Measurements from ENCODE around the gene DBP.

Gene DBP

DNA sequence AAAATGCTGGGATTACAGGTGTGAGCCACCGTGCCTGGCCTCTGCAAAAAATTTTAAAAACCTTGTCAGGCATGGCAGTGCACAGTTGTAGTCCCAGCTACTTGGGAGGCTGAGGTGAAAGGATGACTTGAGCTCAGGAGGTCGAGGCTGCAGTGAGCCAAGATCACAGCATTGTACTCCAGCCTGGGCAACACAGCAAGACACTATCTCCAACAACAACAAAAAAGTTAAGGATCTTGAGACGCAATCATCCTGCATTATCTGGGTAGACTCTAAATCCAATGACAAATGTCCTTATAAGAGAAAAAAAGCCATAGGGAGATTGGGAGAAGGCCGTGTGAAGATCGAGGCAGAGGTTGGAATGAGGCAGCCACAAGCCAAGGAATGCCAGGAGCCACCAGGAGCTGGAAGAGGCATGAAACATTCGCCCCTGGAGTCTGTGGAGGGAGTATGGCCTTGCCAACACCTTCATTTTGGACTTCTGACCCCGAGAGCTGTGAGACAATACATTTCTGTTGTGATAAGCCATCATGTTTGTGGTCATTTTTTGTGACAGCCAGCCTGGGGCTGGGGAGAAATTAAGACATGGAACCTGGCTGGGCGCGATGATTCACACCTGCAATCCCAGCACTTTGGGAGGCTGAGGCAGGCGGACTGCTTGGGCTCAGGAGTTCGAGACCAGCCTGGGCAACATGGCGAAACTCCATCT lies 13.9 kb upstream of the DBP start:
- no peaks in the 10 kb centered on the region for H4K20me1 ChIP-seq (ENCODE audit: control insufficient read depth, insufficient read depth, low read depth, low read length)
- no peak for TF ChIP-seq EZH2phosphoT487 (IDR thresholded peaks at IDR 0.05; ENCODE audit: borderline replicate concordance, low read length)
- H3K4me3 ChIP-seq (ENCODE audit: low read length), result no peak overlapping the region
- H3K9me2 ChIP-seq (replicated peaks; ENCODE audit: control insufficient read depth, low read length), result no peaks in the 10 kb centered on the region
- no peaks in the 10 kb centered on the region for H3K79me2 ChIP-seq (ENCODE audit: control insufficient read depth, low read length)
- H3K36me3 ChIP-seq (ENCODE audit: control insufficient read depth, low read length), result no peaks in the 10 kb centered on the region
- H3K4me1 ChIP-seq (ENCODE audit: control insufficient read depth, low read length), result peaks cover 65% of the 10 kb centered on the region
- no peaks in the 10 kb centered on the region for H3K27me3 ChIP-seq (ENCODE audit: control insufficient read depth, low read length)
- H3K4me2 ChIP-seq (ENCODE audit: low read length), result no peak overlapping the region
- no peaks in the 10 kb centered on the region for H3K9me3 ChIP-seq (ENCODE audit: control insufficient read depth, insufficient read depth, low read length)
- H3K27ac ChIP-seq (ENCODE audit: low read depth, low read length), result no peak overlapping the region
- H3F3A ChIP-seq (ENCODE audit: control insufficient read depth, insufficient read depth), result peaks cover 24% of the 10 kb centered on the region

DNA sequence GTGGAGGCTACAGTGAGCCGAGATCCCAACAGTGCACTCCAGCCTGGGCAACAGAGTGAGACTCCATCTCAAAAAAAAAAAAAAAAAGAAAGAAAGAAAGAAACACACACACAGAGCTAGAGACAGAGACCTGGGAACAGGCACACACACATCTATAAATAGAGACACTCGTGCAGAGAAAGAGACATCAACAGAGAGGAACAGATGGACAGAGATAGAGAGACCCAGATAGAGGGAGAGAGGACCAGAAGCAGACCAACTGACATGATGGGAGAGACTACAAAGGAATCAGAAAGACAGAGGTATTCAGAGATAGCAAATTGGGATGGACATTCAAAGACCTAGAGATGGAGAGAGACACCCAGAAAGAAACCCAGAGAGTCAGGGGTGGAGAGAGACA lies 11.0 kb upstream of the DBP start:
- no peak for TF ChIP-seq EZH2phosphoT487 (IDR thresholded peaks at IDR 0.05; ENCODE audit: borderline replicate concordance, low read length)
- TF ChIP-seq, protein P1, sequence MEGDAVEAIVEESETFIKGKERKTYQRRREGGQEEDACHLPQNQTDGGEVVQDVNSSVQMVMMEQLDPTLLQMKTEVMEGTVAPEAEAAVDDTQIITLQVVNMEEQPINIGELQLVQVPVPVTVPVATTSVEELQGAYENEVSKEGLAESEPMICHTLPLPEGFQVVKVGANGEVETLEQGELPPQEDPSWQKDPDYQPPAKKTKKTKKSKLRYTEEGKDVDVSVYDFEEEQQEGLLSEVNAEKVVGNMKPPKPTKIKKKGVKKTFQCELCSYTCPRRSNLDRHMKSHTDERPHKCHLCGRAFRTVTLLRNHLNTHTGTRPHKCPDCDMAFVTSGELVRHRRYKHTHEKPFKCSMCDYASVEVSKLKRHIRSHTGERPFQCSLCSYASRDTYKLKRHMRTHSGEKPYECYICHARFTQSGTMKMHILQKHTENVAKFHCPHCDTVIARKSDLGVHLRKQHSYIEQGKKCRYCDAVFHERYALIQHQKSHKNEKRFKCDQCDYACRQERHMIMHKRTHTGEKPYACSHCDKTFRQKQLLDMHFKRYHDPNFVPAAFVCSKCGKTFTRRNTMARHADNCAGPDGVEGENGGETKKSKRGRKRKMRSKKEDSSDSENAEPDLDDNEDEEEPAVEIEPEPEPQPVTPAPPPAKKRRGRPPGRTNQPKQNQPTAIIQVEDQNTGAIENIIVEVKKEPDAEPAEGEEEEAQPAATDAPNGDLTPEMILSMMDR (IDR thresholded peaks at IDR 0.05; ENCODE audit: low read depth, low read length, poor library complexity, severe bottlenecking), result no peak

DNA sequence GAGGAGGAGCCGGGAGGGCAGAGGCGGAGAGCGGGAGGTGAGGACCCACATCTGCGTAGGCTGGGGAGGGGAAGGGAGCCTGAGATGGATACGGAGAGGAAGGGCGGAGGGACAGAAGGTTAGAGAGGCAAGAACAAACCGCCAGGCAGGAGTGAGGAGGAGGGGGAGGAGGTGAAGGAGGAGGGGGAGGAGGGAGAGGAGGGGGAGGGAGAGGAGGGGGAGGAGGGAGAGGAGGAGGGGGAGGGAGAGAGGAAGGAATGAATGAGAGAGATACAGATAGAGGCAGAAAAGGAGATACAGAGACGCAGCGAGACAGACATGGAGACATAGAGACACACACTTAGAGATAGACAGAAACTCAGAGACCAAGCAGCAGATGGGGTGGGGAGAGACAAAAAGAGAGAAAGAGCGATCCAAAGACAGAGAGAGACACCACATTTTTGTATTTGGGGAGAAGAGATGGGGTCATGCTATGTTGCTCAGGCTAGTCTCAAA lies 9.6 kb upstream of the DBP start:
- Histone ChIP-seq H3F3A (ENCODE audit: control insufficient read depth, insufficient read depth) (peaks cover 28% of the 10 kb centered on the region), H3K36me3 (ENCODE audit: control insufficient read depth, low read length) (no peaks in the 10 kb centered on the region), H3K27ac (ENCODE audit: low read depth, low read length) (peak overlapping the region; percentile 95), H3K4me3 (ENCODE audit: low read length) (peak overlapping the region; percentile 77), H3K9me3 (ENCODE audit: control insufficient read depth, insufficient read depth, low read length) (no peaks in the 10 kb centered on the region), H4K20me1 (ENCODE audit: control insufficient read depth, insufficient read depth, low read depth, low read length) (no peaks in the 10 kb centered on the region), H3K4me2 (ENCODE audit: low read length) (peak overlapping the region; percentile 96), H3K9me2 (replicated peaks; ENCODE audit: control insufficient read depth, low read length) (no peaks in the 10 kb centered on the region), H3K27me3 (ENCODE audit: control insufficient read depth, low read length) (no peaks in the 10 kb centered on the region), H3K79me2 (ENCODE audit: control insufficient read depth, low read length) (no peaks in the 10 kb centered on the region), H3K4me1 (ENCODE audit: control insufficient read depth, low read length) (peaks cover 63% of the 10 kb centered on the region)
- TF ChIP-seq EZH2phosphoT487 (IDR thresholded peaks at IDR 0.05; ENCODE audit: borderline replicate concordance, low read length), result no peak
- TF ChIP-seq, protein P1 (IDR thresholded peaks at IDR 0.05; ENCODE audit: low read depth, low read length, poor library complexity, severe bottlenecking), result no peak

More for the DNA sequence above, 11.0 kb upstream of the DBP start:
- H3K4me1 ChIP-seq (ENCODE audit: control insufficient read depth, low read length), result peaks cover 75% of the 10 kb centered on the region
- H3K9me2 ChIP-seq (replicated peaks; ENCODE audit: control insufficient read depth, low read length), result no peaks in the 10 kb centered on the region
- no peaks in the 10 kb centered on the region for H3K9me3 ChIP-seq (ENCODE audit: control insufficient read depth, insufficient read depth, low read length)
- peak overlapping the region; percentile 67 for H3K4me2 ChIP-seq (ENCODE audit: low read length)
- H3F3A ChIP-seq (ENCODE audit: control insufficient read depth, insufficient read depth), result peaks cover 28% of the 10 kb centered on the region
- peak overlapping the region; percentile 61 for H3K4me3 ChIP-seq (ENCODE audit: low read length)
- H4K20me1 ChIP-seq (ENCODE audit: control insufficient read depth, insufficient read depth, low read depth, low read length), result no peaks in the 10 kb centered on the region
- H3K27ac ChIP-seq (ENCODE audit: low read depth, low read length), result peak overlapping the region; percentile 95
- H3K36me3 ChIP-seq (ENCODE audit: control insufficient read depth, low read length), result no peaks in the 10 kb centered on the region
- H3K79me2 ChIP-seq (ENCODE audit: control insufficient read depth, low read length), result no peaks in the 10 kb centered on the region
- H3K27me3 ChIP-seq (ENCODE audit: control insufficient read depth, low read length), result no peaks in the 10 kb centered on the region

- Histone ChIP-seq H3K27me3 (ENCODE audit: control insufficient read depth, low read length) (no peaks in the 10 kb centered on the region), H3K27ac (ENCODE audit: low read depth, low read length) (peak within 1 kb of the TSS; percentile 95), H3K36me3 (ENCODE audit: control insufficient read depth, low read length) (no peaks in the 10 kb centered on the region), H3K9me3 (ENCODE audit: control insufficient read depth, insufficient read depth, low read length) (no peaks in the 10 kb centered on the region), H3F3A (ENCODE audit: control insufficient read depth, insufficient read depth) (peaks cover 29% of the 10 kb centered on the region), H3K4me3 (ENCODE audit: low read length) (peak within 1 kb of the TSS; percentile 77), H3K79me2 (ENCODE audit: control insufficient read depth, low read length) (no peaks in the 10 kb centered on the region), H4K20me1 (ENCODE audit: control insufficient read depth, insufficient read depth, low read depth, low read length) (no peaks in the 10 kb centered on the region), H3K4me1 (ENCODE audit: control insufficient read depth, low read length) (peaks cover 60% of the 10 kb centered on the region), H3K9me2 (replicated peaks; ENCODE audit: control insufficient read depth, low read length) (no peaks in the 10 kb centered on the region), H3K4me2 (ENCODE audit: low read length) (peak within 1 kb of the TSS; percentile 96)
- TF ChIP-seq, protein P1 (IDR thresholded peaks at IDR 0.05; ENCODE audit: low read depth, low read length, poor library complexity, severe bottlenecking), result peak; percentile 89
- no peak for TF ChIP-seq EZH2phosphoT487 (IDR thresholded peaks at IDR 0.05; ENCODE audit: borderline replicate concordance, low read length)
Measured at GRCh38 chr19:48646001-48646721, 9.0 kb upstream of the DBP start, which contains the start of gene CA11. CA11 (minus strand) TSS chr19:48646187; CDS start chr19:48645632, 555 bp downstream.
